NB4 (cell line): ENCODE measurements around the gene GTF2A1L.

Experiments used
- CTCF ChIP-seq: IDR thresholded peaks from one replicate; pipeline ENCODE4 v1.5.1; 2012; ENCODE audit warnings: low read depth, low read length
- MAX ChIP-seq: IDR thresholded peaks from 2 replicates; pipeline ENCODE4 v1.6.1; 2011; ENCODE audit warnings: low read depth, low read length
- MYC ChIP-seq: IDR thresholded peaks from 2 replicates; pipeline ENCODE4 v1.6.1; 2011; ENCODE audit warnings: low read depth, low read length
- POLR2A ChIP-seq: IDR thresholded peaks from 2 replicates; pipeline ENCODE4 v1.6.1; 2011; ENCODE audit warnings: mild to moderate bottlenecking; ENCODE audit not compliant: insufficient read length; ENCODE audit errors: extremely low read depth

- TF ChIP-seq MAX (no peak), CTCF (no peak), POLR2A (no peak), MYC (no peak)
Observed at GRCh38 chr2:48583961-48584360, 33.7 kb upstream of the GTF2A1L start.
